ENCODE data around the gene GDI1.

Gene GDI1

DNA sequence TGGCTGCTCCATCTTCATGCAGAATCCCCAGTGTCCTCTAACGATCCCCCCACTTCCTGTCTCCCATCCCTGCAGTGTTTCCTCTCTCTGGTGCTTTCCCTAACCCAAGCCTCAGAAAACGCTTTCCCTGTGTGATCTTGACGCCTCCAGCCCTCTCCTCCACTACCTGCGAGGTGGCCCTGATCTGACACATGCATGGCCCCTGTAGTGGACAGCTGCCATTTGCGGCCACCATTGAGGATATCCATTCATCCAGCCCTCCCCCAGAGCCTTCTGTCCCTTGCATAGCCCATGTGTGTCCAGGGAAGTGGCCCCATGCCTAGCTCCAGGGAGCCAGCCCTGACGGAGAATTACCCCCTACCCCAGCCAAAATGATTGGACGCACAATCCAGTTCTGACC is 46.4 kb downstream of the GDI1 start:
- peak; percentile 67 for DNase-seq (ENCODE audit: low spot score)
- no peak overlapping the region for H3K27ac ChIP-seq
- H3K4me3 ChIP-seq, result no peak overlapping the region
- TF ChIP-seq, protein P1, sequence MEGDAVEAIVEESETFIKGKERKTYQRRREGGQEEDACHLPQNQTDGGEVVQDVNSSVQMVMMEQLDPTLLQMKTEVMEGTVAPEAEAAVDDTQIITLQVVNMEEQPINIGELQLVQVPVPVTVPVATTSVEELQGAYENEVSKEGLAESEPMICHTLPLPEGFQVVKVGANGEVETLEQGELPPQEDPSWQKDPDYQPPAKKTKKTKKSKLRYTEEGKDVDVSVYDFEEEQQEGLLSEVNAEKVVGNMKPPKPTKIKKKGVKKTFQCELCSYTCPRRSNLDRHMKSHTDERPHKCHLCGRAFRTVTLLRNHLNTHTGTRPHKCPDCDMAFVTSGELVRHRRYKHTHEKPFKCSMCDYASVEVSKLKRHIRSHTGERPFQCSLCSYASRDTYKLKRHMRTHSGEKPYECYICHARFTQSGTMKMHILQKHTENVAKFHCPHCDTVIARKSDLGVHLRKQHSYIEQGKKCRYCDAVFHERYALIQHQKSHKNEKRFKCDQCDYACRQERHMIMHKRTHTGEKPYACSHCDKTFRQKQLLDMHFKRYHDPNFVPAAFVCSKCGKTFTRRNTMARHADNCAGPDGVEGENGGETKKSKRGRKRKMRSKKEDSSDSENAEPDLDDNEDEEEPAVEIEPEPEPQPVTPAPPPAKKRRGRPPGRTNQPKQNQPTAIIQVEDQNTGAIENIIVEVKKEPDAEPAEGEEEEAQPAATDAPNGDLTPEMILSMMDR (IDR thresholded peaks at IDR 0.05), result no peak

- DNase-seq (ENCODE audit: low spot score), result no peak
- Histone ChIP-seq H3K4me3 (no peak overlapping the region), H3K27ac (peak overlapping the region in 1 of 2 donors; percentile 5)
- TF ChIP-seq, protein P1 (IDR thresholded peaks at IDR 0.05), result no peak
Observed at GRCh38 chrX:154484255-154485149, 47.5 kb downstream of the GDI1 start.

DNA sequence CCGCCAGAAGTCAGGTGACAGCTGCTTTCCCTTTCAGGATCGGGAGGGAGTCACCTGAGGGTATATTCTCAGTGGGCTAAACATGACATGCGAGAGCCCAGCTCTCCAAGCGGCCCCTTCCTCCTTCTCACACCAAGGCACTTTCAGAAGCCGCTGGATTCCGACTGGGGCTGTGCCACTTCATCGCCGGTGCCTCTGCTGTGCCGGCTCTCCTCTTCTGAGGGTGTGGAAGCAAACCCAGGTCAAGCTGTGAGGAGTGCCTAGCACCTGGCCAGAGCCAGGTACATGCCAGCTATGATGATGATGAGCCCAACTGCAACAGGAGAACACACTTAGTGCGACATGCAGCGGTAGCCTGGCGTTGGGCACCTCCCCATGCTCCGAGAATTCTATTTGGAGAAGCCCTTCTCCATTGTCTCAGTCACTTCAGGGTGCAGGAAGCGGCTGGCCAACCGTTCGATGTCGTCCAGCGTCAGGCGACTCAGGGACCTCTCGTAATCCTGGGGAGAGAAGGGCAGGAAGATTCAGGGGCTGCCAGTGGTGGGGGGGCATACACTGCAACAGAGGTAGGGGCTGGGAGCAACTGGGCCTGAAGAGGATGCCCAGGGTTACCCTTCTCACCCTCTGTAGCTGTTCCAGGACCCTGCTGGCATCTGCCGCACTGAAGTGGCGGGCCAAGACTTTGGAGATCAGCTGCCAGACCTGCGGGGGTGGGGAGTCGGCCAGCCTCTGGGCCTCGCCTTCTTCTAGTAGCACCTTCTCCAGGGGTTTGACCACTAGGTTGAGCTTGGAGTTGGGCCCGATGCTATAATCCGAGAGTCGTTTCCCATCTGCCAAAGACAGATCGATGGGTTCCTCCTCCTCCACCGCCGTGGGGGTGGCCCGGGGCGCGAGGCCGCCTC is 48.4 kb downstream of the GDI1 start:
- peak overlapping the region in 1 of 2 donors; percentile 90 for H3K27ac ChIP-seq
- peak; percentile 71 for DNase-seq (ENCODE audit: low spot score)

DNA sequence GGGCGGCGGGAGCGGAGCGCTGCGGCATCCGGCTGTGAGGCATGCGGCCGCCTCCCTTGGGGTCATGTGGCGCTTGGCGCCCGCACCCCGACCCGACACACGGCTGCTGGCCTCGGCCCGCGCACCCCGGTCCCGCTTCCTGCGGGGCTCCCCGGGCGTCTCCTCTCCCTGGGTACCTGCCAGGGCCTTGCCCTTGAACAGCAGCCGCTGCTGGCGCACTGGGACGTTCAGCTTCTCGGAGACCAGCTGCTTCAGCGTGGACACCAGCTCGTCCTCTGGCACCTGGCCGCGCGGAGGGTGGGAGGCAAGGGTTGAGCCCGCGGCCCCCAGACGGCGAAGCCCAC is 49.1 kb downstream of the GDI1 start:
- DNase-seq (ENCODE audit: low spot score), result no peak
- TF ChIP-seq, protein P1 (IDR thresholded peaks at IDR 0.05), result no peak
- H3K4me3 ChIP-seq, result peak overlapping the region; percentile 85
- peak overlapping the region in 1 of 2 donors; percentile 90 for H3K27ac ChIP-seq

More for the DNA sequence above, 48.4 kb downstream of the GDI1 start:
- peak overlapping the region; percentile 85 for H3K4me3 ChIP-seq
- TF ChIP-seq, protein P1 (IDR thresholded peaks at IDR 0.05), result no peak

DNA sequence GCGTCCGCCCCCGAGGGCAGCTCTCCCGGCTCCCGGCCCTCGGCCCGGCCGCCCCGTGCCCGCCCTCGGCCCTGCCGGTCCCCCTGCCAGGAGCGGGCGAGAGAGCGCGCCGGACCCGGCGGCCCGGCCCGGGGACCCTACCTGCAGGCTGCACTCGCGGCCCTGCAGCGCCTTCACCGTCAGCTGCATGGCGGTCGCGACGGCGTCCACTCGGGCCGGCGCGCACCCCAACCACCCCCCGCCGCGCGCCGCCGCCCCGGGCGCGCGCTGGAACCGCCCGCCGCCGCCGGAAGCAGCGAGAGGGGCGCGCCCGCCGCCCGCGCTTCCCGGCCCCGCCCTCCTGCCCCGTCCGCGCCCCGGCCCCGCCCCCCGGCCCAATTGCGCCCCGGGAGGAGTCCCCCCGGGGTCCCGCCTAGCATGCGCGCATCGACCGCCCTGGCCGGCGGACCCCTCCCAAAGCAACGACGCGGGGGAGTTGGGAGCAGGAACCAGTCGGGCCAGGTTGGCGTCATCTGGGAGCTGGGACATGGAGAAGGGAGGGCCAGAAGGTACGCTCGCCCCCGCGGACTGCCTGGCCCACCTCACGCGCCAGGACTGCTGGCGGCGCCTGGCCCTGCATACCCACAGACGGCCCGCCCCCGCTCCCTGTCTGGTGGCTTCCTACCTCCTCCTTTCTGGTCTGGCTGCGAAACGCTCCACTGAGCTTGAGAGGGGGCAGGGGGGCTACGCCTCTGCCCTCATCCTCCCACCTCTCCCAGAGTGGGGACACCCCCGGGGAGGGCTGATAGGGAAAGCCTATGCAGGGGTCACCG is 49.6 kb downstream of the GDI1 start, which contains the start of gene UBL4A:
TSS of gene UBL4A (minus strand) at position 220 of the 812 bp plus-strand sequence. CDS start at position 189, 31 bp downstream.
- Histone ChIP-seq H3K27ac (peak within 1 kb of the TSS; percentile 63 to 90), H3K4me3 (peak within 1 kb of the TSS; percentile 85)
- TF ChIP-seq, protein P1 (IDR thresholded peaks at IDR 0.05), result no peak
- DNase-seq (ENCODE audit: low spot score), result no peak

GRCh38 chrX:154487518-154488290 is 50.8 kb downstream of the GDI1 start:
- DNase-seq (ENCODE audit: low spot score), result no peak
- TF ChIP-seq, protein P1 (IDR thresholded peaks at IDR 0.05), result no peak
- peak overlapping the region in 1 of 2 donors; percentile 90 for H3K27ac ChIP-seq
- no peak overlapping the region for H3K4me3 ChIP-seq
